ENCODE data around the gene OR7D2.

DNA sequence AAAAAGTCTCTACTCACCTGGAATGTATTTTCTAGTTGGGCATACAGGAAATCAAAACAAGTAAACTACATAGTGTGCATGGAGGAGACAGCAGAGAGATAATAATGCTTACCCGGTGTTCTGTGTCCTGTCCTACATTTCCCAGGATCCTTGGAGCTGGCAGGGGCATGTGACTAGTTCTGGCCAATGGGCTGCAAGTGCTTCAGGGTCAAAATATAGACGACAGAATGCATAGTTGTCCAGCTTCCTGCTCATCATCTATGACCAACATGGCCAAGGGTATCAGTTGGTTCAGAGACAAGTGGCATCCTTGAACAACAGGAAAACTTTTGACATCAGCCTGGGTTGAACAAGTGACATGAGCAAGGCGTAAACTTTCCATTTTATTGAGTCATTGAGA lies 30.1 kb upstream of the OR7D2 start:
- TF ChIP-seq POLR2A (IDR thresholded peaks at IDR 0.05; ENCODE audit: low read length) (no peak), GATA1 (IDR thresholded peaks at IDR 0.05; ENCODE audit: low read depth, low read length) (no peak)

All from erythroblast (primary cell).